Measurements from ENCODE around the gene RNF144B. TPM values are rescaled to one million over a fixed set of nuclear protein-coding genes. Genes with fewer than 3 reads are reported as not detected.
"Not testable (repeated sequence)": the region's sequence is repeated elsewhere in the genome, so short reads cannot be mapped to it uniquely, and the experiment has no call there.

Gene RNF144B
- total and polyA plus RNA-seq, 8 donors = 1.7 to 18.7 (median 6.1) TPM

DNA sequence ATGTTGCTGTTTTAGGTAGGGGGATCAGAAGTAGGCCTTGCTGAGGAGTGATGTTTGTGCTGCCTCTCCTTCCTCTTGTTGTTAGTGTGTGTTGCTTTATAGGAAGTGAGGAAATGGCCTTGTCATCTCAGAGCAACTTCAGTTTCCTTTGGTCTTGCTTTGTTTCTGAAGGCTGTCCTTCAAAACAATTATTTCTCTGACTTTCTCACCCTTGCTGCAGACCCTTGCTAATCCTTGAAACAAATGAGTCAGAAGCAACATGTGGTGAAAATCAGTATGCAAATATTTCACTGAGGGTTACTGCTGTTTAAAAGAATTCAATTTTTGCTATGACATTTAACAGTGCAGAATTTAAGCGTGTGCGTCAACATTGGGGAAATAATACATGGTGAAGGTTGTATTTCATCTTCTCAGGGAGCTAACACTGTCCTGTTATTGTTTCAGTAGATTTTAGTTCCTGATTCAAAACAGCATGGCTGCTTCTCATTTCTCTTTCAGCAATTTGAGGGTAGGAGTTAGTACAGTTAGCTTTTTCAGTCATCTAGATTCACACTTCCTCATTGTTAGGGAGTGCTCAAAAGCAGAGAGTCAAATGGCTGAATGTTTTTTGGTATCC lies 13.8 kb downstream of the RNF144B start:
- Histone ChIP-seq H3K4me1 (peaks cover 0 to 23% (median 5%) of the 10 kb centered on the region in 3 donors), H3K36me3 (no peaks in the 10 kb centered on the region), H3K9me3 (no peaks in the 10 kb centered on the region), H3K4me3 (no peak overlapping the region), H3K27me3 (no peaks in the 10 kb centered on the region), H3K27ac (peak overlapping the region in 1 of 4 donors; percentile 45)
- WGBS, 2 donors = 59 to 74% methylated on average over 2 of the region's 2 CpGs
- ATAC-seq (peak in 3 of 4 donors; percentile 48 to 72 (median 57)), FAIRE-seq (no peak), DNase-seq (no peak)
- no peak for TF ChIP-seq CTCF (IDR thresholded peaks at IDR 0.05)
- intact Hi-C loops (cut with DNase I) = no loop called here

GRCh38 chr6:18404965-18405364 lies 17.8 kb downstream of the RNF144B start:
- H3K4me3 ChIP-seq; H3K36me3 ChIP-seq; DNase-seq; intact Hi-C loops (cut with DNase I); ATAC-seq; H3K4me1 ChIP-seq; H3K27me3 ChIP-seq; H3K9me3 ChIP-seq; H3K27ac ChIP-seq; FAIRE-seq: not testable (repeated sequence)
- WGBS, 2 donors = 95 to 99% methylated on average over 6 of the region's 6 CpGs

DNA sequence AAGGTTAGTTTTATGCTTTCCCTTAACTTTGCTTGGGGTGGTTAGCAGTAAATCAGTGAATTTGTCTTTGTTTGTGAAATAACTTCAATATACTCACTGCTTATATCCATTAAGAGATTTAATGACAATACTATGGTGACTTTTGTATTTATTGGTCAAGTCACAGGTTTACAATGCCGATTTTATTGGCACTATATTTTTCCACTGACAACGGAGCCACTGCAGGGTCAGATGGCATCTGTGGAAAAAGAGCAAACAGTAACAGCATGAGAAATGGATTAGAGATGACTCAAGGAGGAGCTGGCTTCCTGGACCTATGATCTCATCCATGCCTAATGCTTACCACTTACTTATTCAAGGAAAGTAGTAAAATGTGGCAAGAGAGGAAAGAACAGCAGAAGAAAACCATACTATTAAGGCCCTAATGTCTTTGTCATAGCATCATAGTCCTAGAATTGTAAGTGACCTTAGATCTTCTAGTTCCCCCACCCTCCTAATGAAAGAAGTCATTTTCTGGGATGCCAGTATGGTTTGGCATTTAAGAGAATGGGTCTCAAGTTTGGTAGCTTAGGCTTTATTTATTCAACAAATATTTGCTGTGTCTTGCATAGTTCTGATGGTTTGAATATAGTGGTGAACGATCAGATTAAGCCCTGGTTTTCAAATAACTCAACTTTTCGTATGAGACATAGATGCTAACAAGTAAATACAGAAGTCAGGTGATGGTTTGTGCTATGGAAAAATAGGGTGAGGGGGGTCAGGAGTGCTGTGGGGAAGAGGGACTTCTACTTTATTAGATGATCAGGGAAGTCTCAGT lies 18.5 kb downstream of the RNF144B start:
- no peaks in the 10 kb centered on the region for H3K27me3 ChIP-seq
- H3K36me3 ChIP-seq = no peaks in the 10 kb centered on the region
- ATAC-seq = peak in 1 of 4 donors; percentile 73
- no peaks in the 10 kb centered on the region for H3K9me3 ChIP-seq
- intact Hi-C loops (cut with DNase I) = no loop called here
- TF ChIP-seq CTCF (IDR thresholded peaks at IDR 0.05) = no peak
- no peak overlapping the region for H3K27ac ChIP-seq
- 35 to 41% methylated on average over 4 of the region's 4 CpGs for WGBS, 2 donors
- FAIRE-seq = no peak
- H3K4me1 ChIP-seq = peaks cover 0 to 5% (median 0%) of the 10 kb centered on the region in 3 donors
- DNase-seq = no peak
- no peak overlapping the region for H3K4me3 ChIP-seq

DNA sequence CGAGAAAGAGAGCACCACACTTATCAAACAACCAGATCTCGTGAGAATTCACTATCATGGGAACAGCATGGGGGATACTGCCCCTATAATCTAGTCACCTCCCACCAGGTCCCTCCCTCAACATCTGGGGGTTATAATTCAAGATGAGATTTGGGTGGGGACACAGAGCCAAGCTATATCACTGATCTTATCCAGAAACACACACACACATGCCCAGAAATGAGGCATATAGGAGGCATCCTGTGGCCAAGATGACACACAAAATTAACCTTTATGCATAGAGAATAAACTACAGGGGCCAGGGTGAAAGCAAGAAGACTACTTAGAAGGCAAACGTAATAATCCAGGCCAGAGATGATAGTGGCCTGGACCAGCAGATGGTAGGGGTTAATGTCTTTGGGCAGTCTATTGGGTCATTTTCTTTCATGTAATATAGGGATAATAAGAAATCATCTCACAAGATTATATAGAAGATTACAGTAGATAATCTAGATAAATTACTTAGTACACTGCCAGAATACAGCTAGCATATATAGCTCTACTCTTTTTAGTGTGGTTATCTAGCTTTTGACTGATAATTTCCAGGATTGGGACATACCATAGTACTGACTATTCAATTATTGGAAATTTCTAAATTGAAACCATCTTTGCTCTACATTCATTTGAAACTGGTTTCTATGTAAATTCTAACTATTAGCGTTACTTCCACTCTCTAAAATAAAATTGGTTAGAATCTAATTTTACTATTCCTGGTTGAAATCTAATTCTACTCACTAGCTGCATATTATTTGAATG lies 20.0 kb downstream of the RNF144B start:
- Histone ChIP-seq H3K27ac (no peak overlapping the region), H3K4me3 (no peak overlapping the region), H3K36me3 (no peaks in the 10 kb centered on the region), H3K9me3 (no peaks in the 10 kb centered on the region), H3K4me1 (no peaks in the 10 kb centered on the region), H3K27me3 (no peaks in the 10 kb centered on the region)
- TF ChIP-seq CTCF (IDR thresholded peaks at IDR 0.05) = no peak
- intact Hi-C loops (cut with DNase I) = no loop called here
- ATAC-seq (no peak), FAIRE-seq (no peak), DNase-seq (no peak)
- 95 to 99% methylated on average over 4 of the region's 4 CpGs for WGBS, 2 donors

DNA sequence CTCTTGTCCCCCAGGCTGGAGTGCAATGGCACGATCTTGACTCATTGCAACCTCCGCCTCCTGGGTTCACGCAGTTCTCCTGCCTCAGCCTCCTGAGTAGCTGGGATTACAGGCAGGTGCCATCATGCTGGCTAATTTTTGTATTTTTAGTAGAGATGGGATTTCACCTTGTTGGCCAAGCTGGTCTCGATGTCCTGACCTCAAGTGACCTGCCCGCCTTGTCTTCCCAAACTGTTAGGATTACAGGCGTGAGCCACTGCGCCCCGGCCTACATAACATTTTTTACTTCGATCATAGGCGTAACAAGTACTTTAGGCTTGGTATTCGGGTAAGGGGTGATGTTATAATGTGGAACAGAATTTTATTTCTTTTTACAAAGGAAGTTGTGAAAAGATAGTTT lies 22.5 kb downstream of the RNF144B start:
- 90 to 92% methylated on average over 11 of the region's 11 CpGs for WGBS, 2 donors
- intact Hi-C loops (cut with DNase I); H3K27me3 ChIP-seq; H3K9me3 ChIP-seq; FAIRE-seq; H3K36me3 ChIP-seq; H3K27ac ChIP-seq; DNase-seq; ATAC-seq; H3K4me1 ChIP-seq; H3K4me3 ChIP-seq: not testable (repeated sequence)

Measured in pancreas (tissue), 10 donors.